ENCODE measurements around the gene CATSPERE. TPM values are rescaled to one million over a fixed set of nuclear protein-coding genes. Genes with fewer than 3 reads are reported as not detected.

Gene CATSPERE
- total and polyA plus RNA-seq, 9 of the 15 experiments (the other 6 are each of a cell fraction or from before 2014, with no cell fraction given), result 0.06 to 0.16 (median 0.09) TPM; not detected in 3

GRCh38 chr1:244451951-244452795, 8.9 kb upstream of the CATSPERE start (continued):
- no peak for TF ChIP-seq USF2 (CRISPR knock-in tag; IDR thresholded peaks at IDR 0.05)
- TF ChIP-seq ZBTB49 (CRISPR knock-in tag; IDR thresholded peaks at IDR 0.05; ENCODE audit: borderline replicate concordance), result no peak
- TF ChIP-seq IRF2 (CRISPR knock-in tag; IDR thresholded peaks at IDR 0.05), result no peak
- TF ChIP-seq TSC22D4 (tag; IDR thresholded peaks at IDR 0.05), result no peak
- TF ChIP-seq POLR3A (IDR thresholded peaks at IDR 0.05; ENCODE audit: borderline replicate concordance, extremely low read depth, insufficient read depth, insufficient read length), result no peak
- TF ChIP-seq MCM7 (IDR thresholded peaks at IDR 0.05), result no peak
- TF ChIP-seq SRSF7 (optimal IDR thresholded peaks at IDR 0.05; ENCODE audit: low read depth, low read length), result no peak
- TF ChIP-seq RBM14 (IDR thresholded peaks at IDR 0.05; ENCODE audit: borderline replicate concordance, insufficient read depth, low read depth, low read length), result no peak
- TF ChIP-seq RHOXF2B (CRISPR knock-in tag; conservative IDR thresholded peaks at IDR 0.05), result no peak
- no peak for TF ChIP-seq GTF3C2 (IDR thresholded peaks at IDR 0.05; ENCODE audit: borderline replicate concordance, extremely low read depth, insufficient read length)
- TF ChIP-seq GABPB2 (CRISPR knock-in tag; conservative IDR thresholded peaks at IDR 0.05), result no peak
- peak; percentile 22 for TF ChIP-seq KAT2B (IDR thresholded peaks at IDR 0.05; ENCODE audit: low read depth, low read length)
- TF ChIP-seq HLTF (IDR thresholded peaks at IDR 0.05), result no peak
- TF ChIP-seq PRPF4 (IDR thresholded peaks at IDR 0.05; ENCODE audit: insufficient read depth, low read depth, low read length, poor library complexity, severe bottlenecking), result no peak
- TF ChIP-seq ZNF395 (CRISPR knock-in tag; IDR thresholded peaks at IDR 0.05), result peak; percentile 83
- TF ChIP-seq ZNF134 (CRISPR knock-in tag; conservative IDR thresholded peaks at IDR 0.05), result no peak
- TF ChIP-seq RBM22 (IDR thresholded peaks at IDR 0.05; ENCODE audit: low read depth, low read length, poor library complexity, severe bottlenecking), result no peak
